ENCODE data around the gene KLK5.

DNA sequence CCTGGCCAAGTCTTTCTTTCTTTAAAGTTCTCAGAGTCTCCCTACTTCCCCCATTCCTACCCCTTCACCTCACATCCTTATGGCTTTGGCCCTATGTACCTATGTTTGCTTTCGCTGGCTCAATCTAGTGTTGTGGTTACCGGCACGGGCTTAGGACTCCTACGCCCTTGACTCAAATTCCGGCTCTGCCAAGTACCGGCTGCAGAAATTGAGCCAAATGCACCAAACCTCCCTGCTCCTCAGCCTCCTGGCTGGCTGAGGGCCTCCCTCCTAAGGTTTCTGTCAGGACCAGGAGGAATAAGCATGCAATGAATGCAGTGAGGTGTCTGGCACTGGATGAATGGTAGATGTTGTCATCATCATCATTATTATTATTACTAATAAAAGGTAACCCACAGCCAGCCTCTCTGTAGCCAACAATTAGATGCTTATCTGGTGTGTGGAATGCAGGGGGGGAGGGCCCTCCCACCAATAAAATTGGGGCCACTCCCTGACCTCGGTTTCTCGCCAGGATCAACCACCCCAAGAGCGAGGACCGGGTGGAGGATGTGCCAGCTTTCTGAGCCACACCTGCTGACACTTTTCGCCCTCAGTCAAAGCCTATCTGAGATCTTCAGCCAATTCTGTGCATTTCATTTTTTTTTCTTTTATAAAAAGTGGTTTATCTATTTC is 20.7 kb downstream of the KLK5 start:
- TF ChIP-seq, protein P1, sequence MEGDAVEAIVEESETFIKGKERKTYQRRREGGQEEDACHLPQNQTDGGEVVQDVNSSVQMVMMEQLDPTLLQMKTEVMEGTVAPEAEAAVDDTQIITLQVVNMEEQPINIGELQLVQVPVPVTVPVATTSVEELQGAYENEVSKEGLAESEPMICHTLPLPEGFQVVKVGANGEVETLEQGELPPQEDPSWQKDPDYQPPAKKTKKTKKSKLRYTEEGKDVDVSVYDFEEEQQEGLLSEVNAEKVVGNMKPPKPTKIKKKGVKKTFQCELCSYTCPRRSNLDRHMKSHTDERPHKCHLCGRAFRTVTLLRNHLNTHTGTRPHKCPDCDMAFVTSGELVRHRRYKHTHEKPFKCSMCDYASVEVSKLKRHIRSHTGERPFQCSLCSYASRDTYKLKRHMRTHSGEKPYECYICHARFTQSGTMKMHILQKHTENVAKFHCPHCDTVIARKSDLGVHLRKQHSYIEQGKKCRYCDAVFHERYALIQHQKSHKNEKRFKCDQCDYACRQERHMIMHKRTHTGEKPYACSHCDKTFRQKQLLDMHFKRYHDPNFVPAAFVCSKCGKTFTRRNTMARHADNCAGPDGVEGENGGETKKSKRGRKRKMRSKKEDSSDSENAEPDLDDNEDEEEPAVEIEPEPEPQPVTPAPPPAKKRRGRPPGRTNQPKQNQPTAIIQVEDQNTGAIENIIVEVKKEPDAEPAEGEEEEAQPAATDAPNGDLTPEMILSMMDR (IDR thresholded peaks at IDR 0.05), result no peak
- TF ChIP-seq EZH2 (IDR thresholded peaks at IDR 0.05; ENCODE audit: borderline replicate concordance, insufficient read depth, low read depth, low read length, poor library complexity, severe bottlenecking), result no peak
